Heart left ventricle (tissue), 16 donors: ENCODE results near the gene CCSER2. TPM values are rescaled to one million over a fixed set of nuclear protein-coding genes. Genes with fewer than 3 reads are reported as not detected.
A peak's percentile ranks its signal among the peaks of the same experiment; 100 is the strongest.

Experiments used
- ATAC-seq, 4 donors: fragments of 200-7000 bp; cut with Tn5 transposase; one replicate each; pipeline ENCODE4 v1.9.1; 2020 to 2022; ENCODE audit warnings: moderate library complexity in 4 of 4, mild to moderate bottlenecking in 3 of 4, moderate number of reproducible peaks in 1 of 4
- DNase-seq, 5 donors: peaks; one replicate each; pipeline ENCODE4 v3.0.0-alpha.2; 2020
- H3K27ac ChIP-seq, 12 donors: fragments of 200-600 bp; sonication (generic) in 4 of 12; one replicate each; pipeline versions ENCODE4 v1.5.0 to v1.8.0; 2016 to 2022; ENCODE audit warnings: mild to moderate bottlenecking in 2 of 12
- H3K27me3 ChIP-seq, 9 donors: fragments of 200-600 bp; sonication (generic) in 2 of 9; one replicate each; pipeline versions ENCODE4 v1.5.1 to v1.8.0; 2016 to 2022; ENCODE audit warnings: mild to moderate bottlenecking in 3 of 9
- H3K36me3 ChIP-seq, 9 donors: fragments of 200-600 bp; sonication (generic) in 2 of 9; one replicate each; pipeline versions ENCODE4 v1.5.0 to v1.8.0; 2018 to 2022; ENCODE audit warnings: mild to moderate bottlenecking in 2 of 9
- H3K4me1 ChIP-seq, 12 donors: fragments of 200-600 bp; sonication (generic) in 4 of 12; one replicate each; pipeline versions ENCODE4 v1.5.0 to v1.8.0; 2016 to 2022; ENCODE audit warnings: mild to moderate bottlenecking in 3 of 12
- H3K4me3 ChIP-seq, 12 donors: fragments of 200-600 bp; sonication (generic) in 4 of 12; one replicate each; pipeline versions ENCODE4 v1.5.0 to v1.8.0; 2017 to 2022; ENCODE audit warnings: mild to moderate bottlenecking in 9 of 12, moderate library complexity in 4 of 12
- H3K9me3 ChIP-seq, 12 donors: fragments of 200-600 bp; sonication (generic) in 4 of 12; one replicate each; pipeline versions ENCODE4 v1.5.0 to v1.8.0; 2016 to 2022; ENCODE audit warnings: mild to moderate bottlenecking in 1 of 12
- CTCF ChIP-seq, 12 donors: fragments of 200-600 bp; sonication (generic) in 4 of 12; IDR thresholded peaks; one replicate each; pipeline versions ENCODE4 v1.5.0 to v1.8.0; 2018 to 2022; ENCODE audit warnings: antibody characterized with exemption in 12 of 12, mild to moderate bottlenecking in 5 of 12
- POLR2A ChIP-seq, 2 donors: fragments of 450-650 bp; IDR thresholded peaks; one replicate each; pipeline ENCODE4 v1.6.1; 2017; ENCODE audit warnings: antibody characterized with exemption in 2 of 2, mild to moderate bottlenecking in 2 of 2, moderate library complexity in 2 of 2
- WGBS, 4 donors: extraction: QIAGEN DNeasy Blood & Tissue Kit in 2 of 4; methylation state at CpG; one replicate each; pipeline versions ENCODE4 v1.1.5 to v1.1.7; 2013 to 2018; 5-methylcytosine and 5-hydroxymethylcytosine counted together
- intact Hi-C, 10 donors: fragments of 100-400 bp; cut with DNase I; formaldehyde crosslinking; loops; one replicate each; pipeline versions ENCODE4 v1.11.1 to v1.14.2; 2022
- polyA plus RNA-seq, 2 donors: library from polyadenylated mRNA; stranded (reverse); fragments of 200-250 nt; gene quantifications; one replicate each; pipeline ENCODE4 v1.2.3, GENCODE V29; 2013
- total RNA-seq, 9 donors: library from RNA; depleted of rRNA in 2 of 9; stranded (reverse); fragments of >200 nt in 2 of 9; fragmentation: NEBNext Ultra II Directional in 3 of 9; extraction: Animal tissue kit (Norgen Biotek cat#: 25700) in 3 of 9; gene quantifications; one replicate each; pipeline versions ENCODE4 v1.1.0 to v1.2.4, GENCODE V29; 2016 to 2023
- donor health status: ischemic (EF 13 %, LVEDD 7.1; RV severe dilation, severe dysfunction).
- donor health status: healthy with polysubstance abuse.
- donor health status: DM: no; HTN: yes; CAD: no.
- donor health status: DM: no; HTN: no; CAD: no.
- donor health status: ischemic (EF 25% LVEDD 6.9; RV normal size, moderate dysfunction).
- donor health status: ischemic (EF 25% LVEDD 5.7; RV mildly dilated, moderate dysfunction).
- donor health status: healthy.
- donor health status: DM: yes; HTN: yes; CAD: no.
- donor health status: ischemic (EF 35%, LVEDD 5.7; RV mildly dilated, moderate dysfunction).
- donor health status: nonischemic (EF 11% LVEDD 7.7; RV severe dilation, severe dysfunction).
- donor health status: DM: yes; HTN: yes; CAD: no.
- donor health status: PGD.
- donor health status: ischemic (EF 29% LVEDD 5.4; RV normal size, mild dysfunction).
- donor health status: nonischemic (EF 23%, LVEDD 6.1; RV moderate dilation, normal function).

CCSER2 gene
- total and polyA plus RNA-seq, 11 donors, result 32.4 to 244 (median 159) TPM

- no peak for ATAC-seq
- TF ChIP-seq CTCF (IDR thresholded peaks at IDR 0.05), result no peak
- TF ChIP-seq POLR2A (IDR thresholded peaks at IDR 0.05), result no peak
- Histone ChIP-seq H3K9me3 (no peaks in the 10 kb centered on the region), H3K4me1 (peaks cover 0 to 5% (median 0%) of the 10 kb centered on the region in 12 donors), H3K4me3 (no peak overlapping the region), H3K36me3 (peaks cover 0 to 49% (median 36%) of the 10 kb centered on the region in 9 donors), H3K27ac (no peak overlapping the region), H3K27me3 (no peaks in the 10 kb centered on the region)
- intact Hi-C loops, result loop anchor here in 6 of 10 donors (2.0 to 10.0 kb wide), 6 partner anchors 107 to 164 kb away; no protein-coding TSS in a partner anchor
- WGBS, 4 donors, result 57 to 66% (median 61%) methylated on average over 2 of the region's 2 CpGs
- no peak for DNase-seq
Observed at GRCh38 chr10:84374455-84374854, 46.1 kb downstream of the CCSER2 start.

GRCh38 chr10:84375011-84375410 lies 46.6 kb downstream of the CCSER2 start:
- no peak overlapping the region for H3K4me3 ChIP-seq
- H3K36me3 ChIP-seq, result peaks cover 0 to 49% (median 36%) of the 10 kb centered on the region in 9 donors
- no peak overlapping the region for H3K27ac ChIP-seq
- intact Hi-C loops, result loop anchor here in 9 of 10 donors (1.0 to 10.0 kb wide), 7 partner anchors 108 to 164 kb away; no protein-coding TSS in a partner anchor
- no peaks in the 10 kb centered on the region for H3K9me3 ChIP-seq
- peak in 1 of 5 donors; percentile 11 for DNase-seq
- no peaks in the 10 kb centered on the region for H3K27me3 ChIP-seq
- TF ChIP-seq CTCF (IDR thresholded peaks at IDR 0.05) (peak; percentile 50 to 83 (median 70)), POLR2A (IDR thresholded peaks at IDR 0.05) (no peak)
- H3K4me1 ChIP-seq, result peaks cover 0 to 5% (median 0%) of the 10 kb centered on the region in 12 donors
- ATAC-seq, result peak in 1 of 4 donors; percentile 50

- TF ChIP-seq POLR2A (IDR thresholded peaks at IDR 0.05) (no peak), CTCF (IDR thresholded peaks at IDR 0.05) (no peak)
- peaks cover 0 to 51% (median 34%) of the 10 kb centered on the region in 9 donors for H3K36me3 ChIP-seq
Observed at GRCh38 chr10:84375881-84376280, 47.5 kb downstream of the CCSER2 start.

GRCh38 chr10:84388148-84388547 lies 59.8 kb downstream of the CCSER2 start:
- H3K9me3 ChIP-seq, result peaks cover 0 to 5% (median 0%) of the 10 kb centered on the region in 12 donors
- H3K27me3 ChIP-seq, result no peaks in the 10 kb centered on the region
- no peak overlapping the region for H3K27ac ChIP-seq
- intact Hi-C loops, result no loop called here
- peaks cover 0 to 22% (median 6%) of the 10 kb centered on the region in 9 donors for H3K36me3 ChIP-seq
- peaks cover 0 to 8% (median 0%) of the 10 kb centered on the region in 12 donors for H3K4me1 ChIP-seq
- no peak for ATAC-seq
- H3K4me3 ChIP-seq, result no peak overlapping the region
- TF ChIP-seq POLR2A (IDR thresholded peaks at IDR 0.05), result no peak
- no peak for TF ChIP-seq CTCF (IDR thresholded peaks at IDR 0.05)
- no peak for DNase-seq
- 97 to 99% (median 98%) methylated on average over 1 of the region's 1 CpG for WGBS, 4 donors

More at GRCh38 chr10:84375881-84376280, 47.5 kb downstream of the CCSER2 start:
- H3K4me1 ChIP-seq, result peaks cover 0 to 5% (median 0%) of the 10 kb centered on the region in 12 donors
- ATAC-seq (no peak), DNase-seq (no peak)
- H3K27me3 ChIP-seq, result no peaks in the 10 kb centered on the region
- WGBS, 4 donors, result 80 to 96% (median 87%) methylated on average over 1 of the region's 1 CpG
- H3K27ac ChIP-seq, result no peak overlapping the region
- intact Hi-C loops, result loop anchor here in 9 of 10 donors (1.0 to 10.0 kb wide), 7 partner anchors 109 to 163 kb away; no protein-coding TSS in a partner anchor
- H3K9me3 ChIP-seq, result no peaks in the 10 kb centered on the region
- no peak overlapping the region for H3K4me3 ChIP-seq
